GM20431 (cell line): ENCODE data around the gene AFTPH.

Source experiments
- in situ Hi-C: fragments of 300-500 bp; cut with MseI, MboI; formaldehyde crosslinking; loops from one replicate; pipeline ENCODE4 v1.15.0; 2020; ENCODE audit warnings: low sequenced_read_pairs; ENCODE audit not compliant: unreplicated experiment

AFTPH gene

DNA sequence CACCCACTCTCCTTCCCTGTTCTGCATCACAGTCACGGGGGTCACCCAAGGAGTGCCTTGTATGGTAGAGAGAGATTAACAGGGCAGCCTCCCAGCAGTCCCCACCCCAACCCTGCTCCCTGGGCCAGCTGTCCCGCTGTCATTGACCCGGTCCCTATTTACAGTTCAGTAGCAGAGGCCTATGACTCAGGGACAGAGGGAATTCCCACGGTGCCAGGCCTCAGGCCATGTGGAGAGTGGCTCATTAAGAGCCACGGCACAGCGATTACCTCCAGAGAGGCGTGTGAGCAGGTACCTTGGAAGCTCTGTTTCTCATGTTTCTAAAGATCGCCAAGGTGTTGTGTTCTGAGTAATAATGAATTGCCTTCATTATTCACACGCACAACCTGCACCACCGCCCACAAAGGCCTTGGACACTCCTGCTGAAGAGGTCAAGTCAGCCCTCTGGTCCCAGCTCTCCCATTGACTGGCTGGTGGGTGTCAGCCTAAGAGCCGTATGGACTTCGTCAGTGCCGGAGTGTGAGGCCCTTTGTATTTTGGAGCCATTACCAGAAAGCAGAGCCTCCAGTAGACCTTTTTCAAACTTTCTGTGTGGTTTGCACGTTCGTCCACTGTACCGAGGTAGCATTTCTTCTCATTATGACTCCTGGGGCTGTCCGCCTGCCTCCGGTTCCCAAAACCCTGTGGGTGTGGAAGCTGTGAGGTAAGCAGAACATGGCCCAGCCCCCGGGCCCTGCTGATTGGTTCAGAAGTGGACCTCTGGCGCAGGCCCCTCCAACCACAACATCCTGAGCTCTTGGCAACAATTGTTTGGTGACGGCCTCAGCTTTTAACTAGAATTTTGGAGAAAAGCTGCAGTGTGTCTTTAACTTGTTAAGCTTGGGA, 82.6 kb downstream of the AFTPH start:
- in situ Hi-C loops, result loop anchor here (25.0 kb wide), 1 partner anchor 256 kb away; no protein-coding TSS in a partner anchor

DNA sequence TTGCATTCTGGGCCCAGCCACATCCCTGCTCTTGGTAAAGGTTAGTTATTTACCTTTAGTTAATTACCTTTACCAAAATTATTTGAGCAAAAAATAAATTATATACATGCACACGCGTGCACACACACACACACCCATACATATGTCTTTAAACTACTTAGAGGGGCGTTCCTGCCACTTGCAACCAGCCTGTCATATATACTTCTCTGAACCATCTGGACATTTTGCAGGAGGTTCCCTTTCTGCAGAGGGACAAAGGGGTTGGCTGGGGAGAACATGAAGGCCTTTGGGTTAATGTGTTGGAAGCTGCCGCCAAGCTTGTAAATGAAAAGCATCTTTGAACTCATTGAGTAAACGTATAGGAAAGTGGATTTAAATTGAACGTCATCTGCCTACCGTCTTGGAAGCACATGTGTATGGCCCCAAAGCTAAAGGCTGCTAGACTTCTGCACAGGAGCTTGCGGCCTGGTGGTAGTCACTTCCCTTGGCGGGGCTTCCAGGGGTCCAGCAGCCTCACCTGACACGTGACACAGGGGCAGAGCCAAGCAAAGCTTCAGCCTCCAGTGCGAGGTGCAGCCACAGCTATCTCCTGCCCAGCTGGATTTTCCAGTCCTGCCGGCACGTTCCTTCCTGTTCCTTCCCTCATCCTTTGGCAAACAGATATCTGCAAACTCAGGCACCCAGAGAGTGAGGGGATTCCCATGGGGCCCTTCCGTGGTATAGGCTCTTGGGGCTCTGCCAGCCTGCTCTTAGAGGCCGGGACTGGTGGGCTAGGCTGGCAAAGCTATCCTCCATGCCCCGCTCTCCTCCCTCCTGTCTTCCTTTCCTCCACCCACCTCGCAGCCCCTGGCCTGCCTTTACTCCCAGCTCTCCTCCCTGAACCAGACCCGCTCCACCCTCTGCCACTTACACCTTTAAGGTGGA, 83.5 kb downstream of the AFTPH start:
- in situ Hi-C loops, result loop anchor here (25.0 kb wide), 1 partner anchor 255 kb away; no protein-coding TSS in a partner anchor

DNA sequence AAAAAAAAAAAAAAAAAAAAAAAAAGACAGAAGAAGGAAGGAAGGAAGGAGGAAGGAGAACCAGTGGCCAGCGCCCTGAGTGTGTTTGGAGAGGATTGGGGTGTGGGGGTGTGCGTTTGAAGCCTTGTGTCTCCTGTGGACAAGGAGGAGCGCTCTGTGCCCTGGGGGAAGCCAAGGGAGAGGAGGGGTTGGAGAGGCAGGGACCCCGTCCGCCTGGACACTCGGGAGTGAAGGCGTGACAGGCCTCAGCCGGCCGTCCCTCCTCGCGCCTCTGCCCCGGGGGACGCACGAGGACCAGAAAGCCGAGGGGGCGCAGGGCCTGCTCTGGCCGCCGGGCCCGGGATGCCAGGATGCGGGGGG, 84.7 kb downstream of the AFTPH start:
- in situ Hi-C loops, result loop anchor here (25.0 kb wide), 1 partner anchor 253 kb away; no protein-coding TSS in a partner anchor

DNA sequence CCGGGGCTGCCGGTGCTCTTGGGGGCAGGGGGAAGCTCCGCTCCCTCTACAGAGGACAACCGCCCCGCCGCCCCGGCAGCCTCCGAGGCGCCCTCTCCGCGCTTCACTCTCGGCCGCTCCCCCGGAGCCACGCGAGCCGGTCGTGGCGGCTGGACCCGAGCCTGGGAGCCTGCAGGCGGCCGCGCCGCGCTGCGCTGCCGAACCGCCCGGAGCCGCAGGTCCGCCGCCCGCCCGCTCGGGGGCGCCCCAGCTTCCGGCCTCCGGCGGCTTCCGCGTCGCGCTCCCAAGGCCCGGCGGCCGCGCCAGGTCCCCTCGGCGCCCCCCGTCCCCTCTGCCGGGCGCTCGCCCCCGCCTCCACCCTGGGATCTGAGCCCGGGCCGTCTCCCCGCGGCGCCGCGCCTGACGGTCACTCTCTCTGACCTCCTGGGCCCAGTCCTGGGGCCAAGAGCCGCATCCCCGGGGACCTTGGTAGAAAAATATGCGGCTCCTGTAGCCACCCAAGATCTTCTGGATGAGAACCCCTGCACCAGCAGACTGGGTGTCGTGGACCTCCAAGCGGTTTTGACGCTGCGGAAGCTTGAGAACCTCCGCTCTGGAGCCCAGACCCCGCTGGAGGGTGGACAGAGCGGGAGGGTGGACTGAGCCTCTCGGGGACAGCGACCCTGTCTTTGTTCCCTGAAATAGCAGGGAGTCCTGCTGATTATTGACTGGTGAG, 85.3 kb downstream of the AFTPH start:
- in situ Hi-C loops, result loop anchor here (25.0 kb wide), 1 partner anchor 253 kb away; no protein-coding TSS in a partner anchor

DNA sequence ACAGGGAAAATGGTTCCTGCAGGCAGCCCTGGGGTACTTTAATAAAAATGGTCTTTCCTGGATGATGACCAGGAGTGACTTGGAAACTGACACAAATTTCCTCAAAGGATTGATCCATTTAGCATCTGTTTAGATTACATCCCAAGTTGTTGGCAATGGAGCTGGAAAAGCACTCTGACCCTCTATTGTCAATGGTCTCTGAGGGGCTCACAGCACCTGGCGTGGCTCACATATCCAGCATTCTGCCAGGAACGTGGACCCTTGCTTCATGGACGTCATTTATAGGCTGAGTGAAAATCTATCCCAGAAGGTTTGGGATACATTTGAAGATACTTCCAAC, 85.8 kb downstream of the AFTPH start:
- in situ Hi-C loops, result loop anchor here (25.0 kb wide), 1 partner anchor 252 kb away; no protein-coding TSS in a partner anchor

DNA sequence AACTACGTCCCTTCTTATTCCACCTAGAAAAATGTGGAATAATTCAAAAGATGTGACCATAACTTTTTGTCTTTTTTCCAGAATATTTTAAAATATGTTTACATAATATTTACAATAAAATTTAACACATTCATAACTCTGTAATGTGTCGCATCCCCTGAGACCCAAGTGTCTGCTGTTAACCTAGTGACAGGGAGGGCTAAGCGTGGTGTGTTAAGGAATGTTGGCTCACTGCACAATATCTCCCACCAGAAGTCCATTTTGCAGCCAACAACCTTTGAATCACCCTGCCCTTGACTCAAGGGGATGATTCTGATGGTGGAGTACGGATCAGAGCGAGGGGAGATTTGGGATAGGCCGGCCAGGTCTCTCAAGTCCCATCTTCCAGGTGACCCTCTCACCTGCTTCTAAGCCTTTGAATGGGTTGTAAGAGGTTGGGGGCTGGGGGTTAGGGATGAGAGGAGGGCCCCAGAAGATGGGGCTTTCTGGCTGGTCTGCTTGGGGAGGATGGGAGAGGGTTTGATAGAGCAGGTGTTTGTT, 86.3 kb downstream of the AFTPH start:
- in situ Hi-C loops, result loop anchor here (25.0 kb wide), 1 partner anchor 252 kb away; no protein-coding TSS in a partner anchor

DNA sequence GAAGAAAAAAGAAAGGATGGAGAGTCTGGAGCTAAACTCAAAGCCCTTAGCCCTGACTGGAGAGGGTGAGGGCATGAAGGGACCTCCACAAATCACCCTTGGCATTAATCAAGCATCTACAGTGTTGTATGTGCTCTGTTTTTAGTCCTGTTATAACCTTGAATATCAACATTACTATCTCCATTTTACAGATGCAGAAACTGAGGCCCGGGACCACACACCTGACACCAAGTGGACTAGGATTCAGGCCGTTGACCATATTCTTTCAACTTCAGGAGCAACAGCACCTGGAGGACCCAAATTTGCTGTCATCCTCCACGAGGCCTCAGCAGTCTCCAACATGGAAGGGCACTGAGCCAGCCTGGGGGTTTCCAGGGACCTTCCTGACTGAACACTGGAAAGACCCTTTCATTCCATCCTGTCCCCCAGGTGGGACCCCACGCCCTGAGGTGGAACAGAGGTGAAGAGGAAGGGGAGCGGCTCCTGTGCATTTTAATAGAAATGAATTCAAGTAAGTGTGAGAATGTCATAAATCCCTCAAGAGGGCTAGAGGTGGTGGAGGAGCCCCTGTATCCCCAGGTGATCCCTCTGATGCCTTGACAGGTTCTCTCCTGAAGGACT, 88.6 kb downstream of the AFTPH start:
- in situ Hi-C loops, result loop anchor here (25.0 kb wide), 1 partner anchor 250 kb away; no protein-coding TSS in a partner anchor

DNA sequence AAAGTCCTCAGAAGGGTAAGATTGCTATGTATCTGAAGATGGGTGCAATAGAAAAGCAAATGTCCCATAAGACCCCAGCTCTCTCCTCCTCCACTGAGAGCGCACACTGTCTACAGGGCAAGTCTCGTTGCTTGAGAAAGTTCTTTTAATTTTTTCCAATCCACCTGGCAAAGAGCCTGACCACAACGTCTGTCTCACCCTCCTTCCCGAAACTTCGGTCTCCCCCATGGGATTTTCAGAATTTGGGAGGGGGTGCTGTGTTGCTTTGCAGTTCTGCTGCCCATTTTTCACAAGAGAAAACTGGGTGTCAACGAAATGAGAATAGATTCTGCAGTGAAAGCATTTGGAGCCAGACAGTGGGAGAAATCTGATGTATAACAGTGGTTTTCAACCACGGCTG, 89.1 kb downstream of the AFTPH start:
- in situ Hi-C loops, result loop anchor here (25.0 kb wide), 1 partner anchor 249 kb away; no protein-coding TSS in a partner anchor

DNA sequence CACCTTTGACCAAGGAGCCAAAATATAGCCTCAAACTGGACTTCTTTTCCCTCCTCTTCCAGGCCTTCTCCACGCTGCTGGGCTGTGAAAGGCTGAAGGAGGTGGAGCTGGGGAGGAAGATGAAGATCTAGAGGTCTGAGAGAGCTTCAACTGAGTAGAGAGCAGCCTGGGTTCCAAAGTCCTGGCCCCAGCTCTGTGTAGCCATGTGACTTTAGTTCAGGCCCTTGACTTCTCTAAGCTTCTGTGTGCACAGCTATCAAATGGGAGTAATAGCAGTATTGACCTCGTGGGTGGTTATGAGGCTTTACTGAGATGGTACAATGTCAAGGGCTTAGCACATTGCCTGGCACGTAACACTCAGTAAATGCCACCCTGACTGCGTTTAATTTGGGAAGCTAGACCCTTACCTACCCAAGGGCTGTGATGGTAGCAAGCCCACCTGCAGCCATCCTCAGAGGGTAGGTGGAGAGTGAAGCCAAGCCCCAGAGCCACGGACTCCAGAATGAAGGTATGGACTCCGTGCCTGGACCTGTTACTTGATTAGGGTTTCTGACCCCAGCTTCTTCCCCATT, 91.2 kb downstream of the AFTPH start:
- in situ Hi-C loops, result loop anchor here (25.0 kb wide), 1 partner anchor 247 kb away; no protein-coding TSS in a partner anchor

DNA sequence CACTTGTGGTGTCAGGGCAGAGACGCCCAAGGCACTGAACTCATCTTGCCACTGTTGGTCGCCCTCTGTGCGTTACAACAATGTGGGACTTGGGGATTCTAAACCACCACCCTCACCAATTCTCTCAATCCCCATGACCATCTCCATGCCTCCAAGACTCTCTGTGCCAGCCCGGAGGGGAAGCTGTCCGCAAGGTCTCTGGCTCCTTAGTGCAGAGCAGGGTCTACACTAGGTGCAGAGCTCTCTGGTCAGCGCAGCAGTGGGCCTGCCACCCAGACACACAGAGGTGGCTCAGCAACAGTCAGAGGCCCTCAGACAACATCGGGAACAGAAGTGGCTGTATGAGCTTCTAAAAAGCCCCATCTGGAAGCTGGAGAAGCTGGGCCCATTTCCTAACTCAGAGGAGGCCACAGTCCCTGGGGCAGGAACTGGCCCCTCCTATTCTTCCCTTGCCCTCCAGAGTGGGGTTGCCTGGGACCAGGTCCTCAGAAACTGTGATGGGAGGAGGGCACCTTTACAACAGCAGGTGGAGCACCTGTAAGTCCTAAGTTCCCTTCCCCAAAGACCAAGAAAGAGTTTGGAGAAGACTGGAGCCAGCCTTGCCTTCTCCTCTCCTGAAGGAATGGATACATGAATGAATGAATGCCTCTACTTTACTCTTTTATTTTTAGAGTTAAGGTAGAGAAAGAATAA, 91.9 kb downstream of the AFTPH start:
- in situ Hi-C loops, result loop anchor here (25.0 kb wide), 1 partner anchor 246 kb away; no protein-coding TSS in a partner anchor

DNA sequence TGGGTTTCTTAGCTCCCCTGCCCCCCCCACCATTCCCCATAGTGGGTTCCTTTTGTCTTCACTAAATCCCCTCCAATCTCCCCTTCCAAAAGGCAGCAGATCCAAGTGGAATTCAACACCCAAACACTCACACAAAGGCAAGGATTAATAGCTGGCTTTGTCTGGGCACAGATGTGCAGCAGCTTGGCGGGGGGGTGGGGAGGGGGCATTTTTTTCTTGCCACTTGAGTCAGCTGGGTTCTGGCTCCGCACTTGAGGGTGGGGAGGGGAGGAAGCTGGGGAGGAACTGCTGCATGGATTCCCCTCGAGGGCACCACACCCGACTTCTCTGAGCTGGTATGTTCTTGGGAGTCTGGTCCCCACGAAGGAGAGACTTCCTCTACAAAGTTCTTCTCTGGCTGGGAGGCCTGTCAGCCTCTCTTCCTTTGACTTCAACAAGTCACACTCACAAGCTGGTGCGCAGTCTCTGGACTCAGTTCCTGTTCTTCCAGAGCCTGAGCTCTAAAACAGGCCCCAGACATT, 93.6 kb downstream of the AFTPH start:
- in situ Hi-C loops, result loop anchor here (25.0 kb wide), 1 partner anchor 245 kb away; no protein-coding TSS in a partner anchor

DNA sequence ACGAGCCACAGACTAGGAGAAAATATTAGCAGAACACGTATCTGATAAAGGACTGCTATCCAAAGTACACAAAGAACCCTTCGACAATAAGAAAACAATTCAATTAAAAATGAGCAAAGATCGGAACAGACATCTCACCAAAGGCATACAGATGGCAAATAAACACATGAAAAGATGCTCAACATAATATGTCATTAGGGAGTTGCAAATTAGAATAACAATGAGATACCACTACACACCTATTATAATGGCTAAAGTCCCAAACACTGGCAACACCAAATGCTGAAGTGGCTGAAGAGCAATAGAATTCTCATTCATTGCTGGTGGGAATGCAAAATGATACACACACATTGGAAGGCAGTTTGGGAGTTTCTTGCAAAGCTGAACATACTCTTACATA, 96.5 kb downstream of the AFTPH start:
- in situ Hi-C loops, result loop anchor here (25.0 kb wide), 1 partner anchor 242 kb away; no protein-coding TSS in a partner anchor

DNA sequence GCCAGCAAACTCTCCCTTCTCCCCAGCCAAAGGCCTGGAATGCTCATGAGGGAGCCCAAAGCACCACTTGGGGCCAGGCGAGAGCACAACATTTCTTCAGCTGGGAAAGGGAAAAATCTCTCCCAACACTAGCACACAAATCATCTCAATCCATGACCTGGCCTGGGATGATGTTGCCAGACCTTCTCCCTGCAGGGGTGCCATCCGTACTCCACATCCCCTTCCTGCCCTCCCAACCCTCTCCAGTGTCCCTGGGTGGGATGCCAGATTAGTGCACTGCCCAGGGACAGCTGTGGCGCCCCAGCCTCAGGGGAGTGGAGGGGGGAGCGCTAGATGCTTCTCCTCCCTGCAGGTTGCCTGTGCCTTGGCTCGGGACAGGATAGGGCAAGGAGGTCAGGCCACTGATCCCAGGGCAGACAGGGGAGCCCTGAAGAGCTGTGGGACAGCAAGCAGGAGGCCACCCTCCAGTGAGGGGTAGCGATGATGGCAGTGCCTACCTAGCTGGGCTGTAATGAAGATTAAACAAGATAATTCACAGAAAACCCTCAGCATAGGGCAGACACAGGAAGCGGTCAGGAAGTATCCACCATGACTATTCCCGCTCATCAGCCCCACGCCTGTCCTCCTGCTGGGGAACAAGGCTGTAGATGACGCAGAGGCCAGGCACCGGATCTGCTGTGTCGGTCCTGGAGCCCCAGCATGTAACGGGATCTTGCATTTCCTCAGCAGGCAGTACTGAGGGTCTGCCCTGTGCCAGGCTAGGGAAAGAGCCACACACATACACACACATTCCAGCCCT, 98.5 kb downstream of the AFTPH start:
- in situ Hi-C loops, result loop anchor here (25.0 kb wide), 1 partner anchor 240 kb away; no protein-coding TSS in a partner anchor

DNA sequence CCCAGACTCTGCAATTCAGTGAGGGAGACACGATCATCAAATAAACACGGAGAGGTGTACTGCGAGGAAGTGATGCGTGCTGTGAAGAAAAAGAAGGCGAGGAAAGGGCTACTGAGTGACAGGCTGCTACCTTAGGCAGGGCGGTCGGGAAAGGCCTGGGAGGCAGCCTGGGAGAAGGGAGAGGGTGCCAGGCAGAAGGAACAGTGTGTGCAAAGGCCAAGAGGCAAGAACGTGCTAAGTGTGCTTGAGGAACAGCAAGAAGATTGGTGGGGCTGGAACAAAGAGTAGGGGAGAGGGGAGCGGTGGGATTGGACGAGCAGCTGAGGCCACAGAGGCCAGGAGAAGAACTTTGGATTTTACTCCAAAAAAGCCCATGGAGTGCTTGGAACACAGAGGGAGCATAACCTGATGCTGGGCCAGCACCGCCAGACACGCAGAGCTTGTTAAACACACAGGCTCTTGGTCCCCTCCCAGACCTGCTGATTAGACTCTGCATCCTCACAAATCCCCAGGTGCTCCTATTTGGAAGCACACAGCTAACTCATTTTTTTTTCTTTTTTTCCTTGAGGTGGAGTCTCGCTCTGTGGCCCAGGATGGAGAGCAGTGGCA, 99.2 kb downstream of the AFTPH start:
- in situ Hi-C loops, result loop anchor here (25.0 kb wide), 1 partner anchor 239 kb away; no protein-coding TSS in a partner anchor

DNA sequence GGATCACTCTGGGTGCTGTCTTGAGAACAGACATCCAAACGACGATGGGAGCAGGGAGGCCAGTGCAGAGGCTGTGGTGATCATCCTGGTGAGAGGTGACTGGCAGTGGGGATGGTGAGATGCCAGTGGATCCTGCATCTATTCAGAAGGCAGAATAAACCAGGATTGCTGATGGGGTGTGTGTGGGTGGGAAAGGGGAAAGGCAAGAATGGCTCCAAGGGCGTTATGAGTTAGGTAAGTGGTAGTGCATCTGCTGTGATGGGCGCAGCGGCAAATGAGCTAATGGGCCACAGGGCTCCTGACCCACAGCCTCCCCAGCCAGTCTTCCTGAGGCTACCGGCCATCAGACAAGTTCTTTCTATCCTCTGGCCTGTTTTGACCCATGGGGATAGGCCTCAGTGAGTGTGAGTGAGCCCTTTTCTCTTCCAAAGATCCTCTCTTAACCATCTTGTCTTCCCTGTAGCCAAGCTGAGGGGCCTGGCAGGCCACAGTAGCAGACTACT, 100.0 kb downstream of the AFTPH start:
- in situ Hi-C loops, result loop anchor here (25.0 kb wide), 1 partner anchor 238 kb away; no protein-coding TSS in a partner anchor

DNA sequence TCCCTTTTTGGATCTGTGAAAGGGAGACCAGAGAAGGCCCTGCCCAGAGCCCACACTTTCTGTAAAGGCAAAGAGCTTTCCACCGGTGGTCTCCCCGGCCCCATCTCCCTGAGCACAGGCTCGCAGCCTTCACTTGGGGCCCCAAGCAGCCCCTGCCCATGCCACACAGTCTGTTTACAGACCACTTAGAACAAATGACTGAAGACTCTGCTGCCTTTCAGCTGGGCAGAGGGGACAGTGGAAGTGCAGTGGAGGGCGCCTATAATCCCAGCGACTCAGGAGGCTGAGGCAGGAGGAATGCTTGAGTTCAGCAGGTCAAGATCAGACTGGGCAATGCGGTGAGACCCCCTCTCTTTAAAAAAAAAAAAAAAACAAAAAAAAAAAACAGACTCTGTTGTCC, 100.7 kb downstream of the AFTPH start:
- in situ Hi-C loops, result loop anchor here (25.0 kb wide), 1 partner anchor 237 kb away; no protein-coding TSS in a partner anchor
